Measurements from ENCODE around the gene KY. TPM values are rescaled to one million over a fixed set of nuclear protein-coding genes. Genes with fewer than 3 reads are reported as not detected.

The KY gene, protein sequence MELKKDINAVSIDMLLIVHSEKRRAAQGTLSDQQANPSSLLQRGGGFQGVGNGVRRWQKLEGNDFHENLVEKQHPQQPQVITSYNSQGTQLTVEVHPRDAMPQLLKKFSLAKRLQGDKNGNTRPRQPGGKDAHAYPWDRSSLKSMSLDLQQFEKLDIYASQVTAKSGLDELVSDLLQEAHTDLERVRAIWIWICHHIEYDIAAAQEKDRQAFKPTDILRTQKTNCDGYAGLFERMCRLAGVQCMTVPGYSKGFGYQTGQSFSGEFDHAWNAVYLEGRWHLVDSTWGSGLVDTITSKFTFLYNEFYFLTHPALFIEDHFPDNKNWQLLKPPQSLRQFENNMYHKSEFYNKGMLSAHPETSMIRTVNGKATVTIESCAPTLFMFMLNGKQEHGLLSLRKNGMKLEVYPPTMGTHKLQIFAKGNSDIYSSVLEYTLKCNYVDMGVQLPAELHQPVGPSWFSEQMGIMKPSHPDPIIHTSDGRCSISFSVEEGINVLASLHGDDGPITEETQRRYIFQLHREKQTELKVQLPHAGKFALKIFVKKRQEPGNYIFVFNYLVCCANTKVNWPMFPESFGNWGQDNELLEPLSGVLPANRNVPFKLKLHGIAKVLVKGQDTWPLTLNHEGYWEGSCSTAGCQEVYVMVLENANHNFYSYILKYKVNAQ
- 1.1 TPM for polyA plus RNA-seq (2013, experiment 1 of 2; ENCODE audit: insufficient read length)
- 0.58 TPM for polyA plus RNA-seq (2013, experiment 2 of 2; ENCODE audit: insufficient read length)

DNA sequence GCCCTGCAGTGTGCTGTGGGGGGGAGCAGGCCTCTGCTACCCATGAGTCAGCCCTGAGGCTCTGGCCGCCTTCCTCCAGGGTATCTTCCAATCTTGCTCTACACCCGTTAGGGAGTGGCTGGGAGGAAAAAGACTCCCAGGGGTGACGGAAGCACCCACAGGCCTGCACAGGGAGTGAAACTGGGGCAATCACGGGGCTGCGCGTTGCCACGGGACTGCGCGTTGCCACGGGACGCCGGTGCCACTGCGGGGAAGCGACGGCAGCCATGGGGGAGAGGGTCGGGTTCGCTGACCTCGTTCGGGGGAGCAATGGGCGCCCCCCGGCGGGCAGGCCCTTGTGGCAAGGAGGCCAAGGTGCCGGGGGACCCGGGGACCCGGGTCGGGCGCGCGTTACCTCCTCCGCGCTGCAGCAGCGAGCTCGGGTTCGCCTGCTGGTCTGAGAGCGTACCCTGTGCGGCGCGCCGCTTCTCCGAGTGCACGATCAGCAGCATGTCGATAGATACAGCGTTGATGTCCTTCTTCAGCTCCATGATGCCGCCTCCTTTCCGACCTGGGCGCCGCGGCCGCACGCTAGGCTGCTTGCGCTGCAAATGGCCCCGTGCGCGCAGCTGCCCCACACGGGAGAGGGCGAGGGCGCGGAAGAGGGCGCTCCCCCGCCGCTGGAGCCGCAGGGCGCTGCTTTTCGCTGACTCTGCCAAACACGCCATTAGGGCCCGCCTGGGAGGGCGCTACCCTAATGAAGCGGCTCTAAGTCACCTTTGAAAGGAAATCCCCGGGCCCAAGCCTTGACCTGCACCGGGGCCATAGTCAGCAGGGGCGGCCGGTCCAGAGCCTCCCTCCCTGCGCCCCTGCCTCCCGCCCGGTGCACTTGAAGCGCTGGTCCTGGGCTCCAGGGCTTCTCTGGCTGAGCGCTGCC, at the start of gene KY:
KY (minus strand) TSS at position 592 of the 916 bp plus-strand sequence; CDS start at position 530, 62 bp downstream.
- peak; percentile 46 for DNase-seq

GRCh38 chr3:134699721-134700120, 48.9 kb upstream of the KY start:
- DNase-seq = no peak

- DNase-seq = no peak
Measured at GRCh38 chr3:134699141-134699711, 48.4 kb upstream of the KY start.

- no peak for DNase-seq
Measured at GRCh38 chr3:134697830-134698689, 47.2 kb upstream of the KY start.

- DNase-seq = no peak
Measured at GRCh38 chr3:134696155-134696554, 45.3 kb upstream of the KY start.

DNA sequence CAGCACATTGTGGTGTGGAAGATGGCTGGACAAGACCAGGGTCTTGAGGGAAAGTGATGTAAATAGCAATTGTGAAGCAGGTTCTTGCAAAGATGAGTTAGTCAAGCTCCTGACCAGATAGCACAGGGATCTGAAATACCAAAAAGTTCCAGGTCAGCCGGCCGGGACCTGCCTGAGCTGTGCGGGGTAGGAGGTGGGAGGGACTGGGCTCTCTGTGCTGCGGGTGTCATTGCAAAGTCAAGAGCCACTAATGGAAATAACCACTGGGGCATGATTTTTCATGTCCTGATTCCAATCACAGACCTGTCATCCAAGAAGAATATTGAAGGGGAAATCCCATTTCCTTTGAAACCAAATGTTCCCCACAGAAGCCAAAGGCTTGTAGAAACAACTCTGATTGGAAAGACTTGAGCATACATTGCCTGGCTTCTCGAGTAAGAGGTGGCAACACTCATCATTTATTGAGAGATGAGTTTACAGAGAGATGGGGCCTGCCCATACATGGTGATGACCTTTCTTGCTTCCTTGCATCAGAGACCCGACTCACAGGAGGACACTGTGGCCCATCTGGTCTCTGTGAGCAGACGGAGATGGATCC, 44.2 kb upstream of the KY start:
- DNase-seq = no peak

GRCh38 chr3:134694466-134694865, 43.6 kb upstream of the KY start:
- DNase-seq = no peak

- DNase-seq = no peak
Measured at GRCh38 chr3:134693804-134694203, 43.0 kb upstream of the KY start.

DNA sequence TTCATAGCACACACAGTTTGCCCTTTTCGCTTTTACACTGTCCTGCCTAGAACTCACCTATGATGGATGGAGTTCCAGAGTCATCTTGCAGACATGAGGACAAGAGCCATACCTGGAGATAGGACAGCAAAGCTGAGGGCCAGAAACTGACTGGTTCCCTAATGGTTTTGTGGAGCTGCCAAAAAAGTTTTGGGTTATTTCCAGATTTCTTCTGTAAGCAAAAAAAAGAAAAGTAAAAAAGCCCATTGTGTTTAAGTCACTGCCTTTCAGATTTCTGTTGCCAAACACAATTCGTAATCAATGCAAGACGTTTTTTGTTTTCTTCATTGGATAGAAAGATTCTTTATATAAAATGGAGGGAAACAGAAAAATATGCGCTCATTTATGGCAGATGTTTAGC, 42.4 kb upstream of the KY start:
- DNase-seq = no peak

DNA sequence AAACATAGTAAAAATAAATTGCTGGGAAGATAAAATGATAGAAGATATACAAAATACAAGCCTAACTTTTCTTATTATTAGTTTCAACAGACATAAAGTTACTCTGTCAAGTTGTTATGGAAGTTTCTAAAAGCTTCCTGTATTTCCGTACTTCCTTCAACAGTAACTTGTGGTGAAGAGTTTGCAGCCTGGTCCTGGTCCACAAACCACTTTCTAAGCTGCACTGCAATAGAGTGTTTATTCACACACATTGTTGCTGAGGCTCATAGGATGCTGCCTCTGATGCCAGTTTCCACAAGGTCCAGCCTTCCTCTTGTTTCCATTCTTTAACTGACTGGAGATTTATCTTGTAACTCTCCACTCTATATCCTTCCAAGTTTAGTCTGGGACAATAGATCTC, 39.4 kb upstream of the KY start:
- DNase-seq = no peak

DNA sequence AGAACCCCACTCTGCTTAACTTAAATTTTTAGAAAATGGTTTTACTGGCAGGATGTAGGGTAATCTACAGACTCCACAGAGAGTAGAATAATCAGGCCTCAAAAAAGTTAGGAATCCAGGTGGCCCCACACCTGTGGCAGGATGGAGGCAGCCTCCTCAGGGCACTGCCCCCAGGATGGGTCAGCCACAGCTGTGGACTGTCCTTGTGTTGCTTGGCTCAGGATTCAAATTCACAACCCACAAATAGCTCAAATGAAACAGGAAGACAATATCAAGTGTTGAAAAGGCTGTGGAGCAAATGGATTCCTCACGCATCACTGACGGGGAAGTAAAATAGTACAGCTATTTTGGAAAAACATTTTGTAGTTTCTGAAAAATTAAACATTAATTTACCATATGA, 36.8 kb upstream of the KY start:
- DNase-seq = no peak

GRCh38 chr3:134685929-134686802, 35.3 kb upstream of the KY start:
- DNase-seq = peak; percentile 71

- DNase-seq = peak; percentile 53
Measured at GRCh38 chr3:134682196-134682880, 31.5 kb upstream of the KY start.

DNA sequence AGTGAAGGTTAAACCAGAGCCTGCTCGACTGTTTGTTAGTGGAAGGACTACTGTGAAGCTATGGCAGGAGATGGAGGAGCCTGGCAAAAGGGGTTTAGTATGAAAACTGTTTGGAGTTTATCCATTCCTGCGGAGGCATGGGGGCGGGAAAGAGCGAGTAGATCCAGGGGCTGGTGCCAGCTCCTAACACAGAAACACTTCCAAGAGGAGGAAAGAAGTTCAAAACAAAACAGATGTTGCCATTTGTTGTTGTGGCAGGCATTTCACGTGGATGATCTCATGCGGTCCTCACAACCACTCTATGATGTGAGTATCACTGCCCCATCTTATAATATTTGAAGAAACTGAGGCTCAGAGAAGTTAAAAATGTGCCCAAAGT, 30.7 kb upstream of the KY start:
- DNase-seq = no peak

DNA sequence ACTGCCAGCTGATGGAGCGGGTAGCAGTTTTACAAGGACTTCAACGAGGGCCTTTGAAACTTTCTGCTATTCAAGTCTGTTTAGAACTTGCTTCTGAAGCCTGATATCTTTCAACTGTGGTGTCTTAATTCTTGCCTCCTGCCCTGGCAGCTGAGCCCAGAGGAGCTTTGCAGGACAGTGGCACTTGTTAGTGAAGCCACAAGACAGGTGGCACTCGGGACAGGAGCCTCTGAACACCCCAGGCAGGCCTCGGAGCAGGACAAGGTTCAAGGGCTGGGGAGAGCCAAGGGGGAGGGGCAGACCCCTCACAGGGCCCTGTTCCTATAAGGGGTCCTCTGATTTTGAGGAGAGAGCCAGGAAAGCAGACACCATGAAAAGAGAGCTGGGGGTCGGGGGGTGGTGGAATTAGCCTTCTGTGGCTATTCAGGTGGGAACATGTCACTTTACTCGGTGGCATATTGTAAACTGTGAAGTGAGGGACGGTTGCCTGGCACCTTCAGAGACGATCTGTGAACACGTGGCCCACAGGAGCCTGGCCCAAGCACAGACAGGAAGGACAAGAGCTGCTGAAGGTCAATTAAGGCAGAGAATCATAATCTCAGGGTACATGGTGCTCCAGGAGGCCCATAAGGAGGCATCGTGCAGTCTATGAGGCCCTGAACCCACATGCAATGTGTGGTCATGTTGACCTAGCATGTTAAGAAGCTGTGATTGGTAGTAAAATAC, 30.1 kb upstream of the KY start:
- DNase-seq = no peak

DNA sequence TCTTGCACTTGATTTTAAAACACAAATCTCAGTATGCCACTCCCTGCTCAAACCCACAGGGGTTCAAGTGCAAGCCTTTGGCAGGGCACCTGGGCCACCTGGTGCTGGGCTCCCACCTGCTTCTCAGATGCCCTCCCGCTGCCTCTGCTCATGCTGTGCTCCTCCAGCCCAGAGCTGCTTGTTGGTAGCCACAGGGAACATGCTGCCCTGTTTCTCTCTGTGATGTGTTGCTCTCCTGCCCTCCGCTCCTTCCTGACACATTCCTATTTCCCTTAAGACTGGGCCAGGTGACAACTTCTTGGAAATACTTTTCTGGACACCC, 27.1 kb upstream of the KY start:
- no peak for DNase-seq

DNA sequence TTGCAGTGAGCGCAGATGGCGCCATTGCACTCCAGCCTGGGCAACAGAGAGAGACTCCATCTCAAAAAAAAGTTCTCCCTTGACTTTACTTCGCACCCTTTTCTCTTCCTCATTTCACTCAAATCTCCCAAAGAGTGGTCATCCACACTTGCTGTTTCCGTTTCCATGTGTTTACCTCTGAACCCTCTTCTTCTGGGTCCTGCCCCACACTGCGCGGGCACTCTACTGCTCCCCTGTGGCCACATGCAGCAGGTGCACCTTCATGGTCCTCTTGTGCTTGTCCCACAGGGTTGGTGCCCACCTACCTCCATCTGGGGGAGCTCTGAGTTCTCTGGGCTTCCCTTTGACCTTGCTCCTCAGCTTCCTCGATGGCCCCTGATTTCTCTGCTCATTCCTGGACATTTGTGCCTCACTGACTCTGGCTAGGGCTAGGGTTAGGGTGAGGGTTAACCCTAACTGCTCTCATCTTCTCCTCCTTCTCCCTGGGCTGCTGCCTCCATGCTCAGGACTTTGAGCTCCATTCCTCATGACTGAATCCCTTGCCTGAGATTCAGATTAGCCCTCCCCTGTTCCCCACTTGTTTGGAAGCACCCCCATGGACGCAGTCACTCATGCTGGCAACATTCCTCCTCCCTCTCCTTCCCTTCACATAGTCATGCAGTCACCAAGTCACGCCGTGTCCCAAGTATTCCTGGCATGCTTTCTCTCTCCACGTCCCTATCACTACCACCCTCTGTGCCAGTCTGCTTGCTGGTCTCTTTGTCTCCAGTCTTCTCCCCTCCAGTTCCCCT, 26.6 kb upstream of the KY start:
- no peak for DNase-seq

- DNase-seq = no peak
Measured at GRCh38 chr3:134675726-134676256, 25.0 kb upstream of the KY start.
